ENCODE data around the gene PRTG. TPM values are rescaled to one million over a fixed set of nuclear protein-coding genes. Genes with fewer than 3 reads are reported as not detected.

Gene PRTG
- total and polyA plus RNA-seq, 2 experiments from 2014 or later = 0.63 to 3.4 TPM

DNA sequence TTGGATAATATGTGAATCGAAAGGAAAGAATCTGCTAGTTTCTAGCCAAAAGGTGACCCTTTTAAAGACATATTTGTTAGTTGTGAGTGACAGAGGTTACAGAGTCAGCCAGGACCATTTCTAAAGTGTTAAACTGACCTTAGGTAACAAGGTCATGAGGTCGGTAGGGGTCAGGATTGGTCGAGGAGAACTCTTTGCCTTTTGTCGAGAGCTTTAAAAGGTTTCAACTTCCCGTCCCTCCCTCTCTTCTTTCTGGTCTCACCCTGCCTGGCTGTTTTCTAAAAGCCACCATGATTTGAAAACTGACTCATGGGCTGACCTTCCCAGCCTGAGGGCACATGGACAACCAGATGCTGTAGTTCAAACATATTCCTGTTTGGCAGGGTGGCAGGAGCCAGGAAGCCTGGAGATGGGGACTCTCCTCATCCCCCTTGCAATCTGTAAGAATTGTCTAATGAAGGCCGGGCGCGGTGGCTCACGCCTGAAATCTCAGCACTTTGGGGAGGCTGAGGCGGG is 25.8 kb upstream of the PRTG start:
- TF ChIP-seq EZH2 (IDR thresholded peaks at IDR 0.05; ENCODE audit: low read depth, unreplicated experiment) = no peak
- no peak for TF ChIP-seq NANOG (IDR thresholded peaks at IDR 0.05; ENCODE audit: borderline replicate concordance)
- TF ChIP-seq EZH2phosphoT487 (IDR thresholded peaks at IDR 0.05; ENCODE audit: unreplicated experiment) = no peak
- no peak for TF ChIP-seq ZNF114 (CRISPR knock-in tag; IDR thresholded peaks at IDR 0.05)
- no peak for TF ChIP-seq REST (IDR thresholded peaks at IDR 0.05; ENCODE audit: unreplicated experiment)
- no peak for TF ChIP-seq CREB1 (CRISPR knock-in tag; IDR thresholded peaks at IDR 0.05; ENCODE audit: low read depth)
- TF ChIP-seq, protein P1, sequence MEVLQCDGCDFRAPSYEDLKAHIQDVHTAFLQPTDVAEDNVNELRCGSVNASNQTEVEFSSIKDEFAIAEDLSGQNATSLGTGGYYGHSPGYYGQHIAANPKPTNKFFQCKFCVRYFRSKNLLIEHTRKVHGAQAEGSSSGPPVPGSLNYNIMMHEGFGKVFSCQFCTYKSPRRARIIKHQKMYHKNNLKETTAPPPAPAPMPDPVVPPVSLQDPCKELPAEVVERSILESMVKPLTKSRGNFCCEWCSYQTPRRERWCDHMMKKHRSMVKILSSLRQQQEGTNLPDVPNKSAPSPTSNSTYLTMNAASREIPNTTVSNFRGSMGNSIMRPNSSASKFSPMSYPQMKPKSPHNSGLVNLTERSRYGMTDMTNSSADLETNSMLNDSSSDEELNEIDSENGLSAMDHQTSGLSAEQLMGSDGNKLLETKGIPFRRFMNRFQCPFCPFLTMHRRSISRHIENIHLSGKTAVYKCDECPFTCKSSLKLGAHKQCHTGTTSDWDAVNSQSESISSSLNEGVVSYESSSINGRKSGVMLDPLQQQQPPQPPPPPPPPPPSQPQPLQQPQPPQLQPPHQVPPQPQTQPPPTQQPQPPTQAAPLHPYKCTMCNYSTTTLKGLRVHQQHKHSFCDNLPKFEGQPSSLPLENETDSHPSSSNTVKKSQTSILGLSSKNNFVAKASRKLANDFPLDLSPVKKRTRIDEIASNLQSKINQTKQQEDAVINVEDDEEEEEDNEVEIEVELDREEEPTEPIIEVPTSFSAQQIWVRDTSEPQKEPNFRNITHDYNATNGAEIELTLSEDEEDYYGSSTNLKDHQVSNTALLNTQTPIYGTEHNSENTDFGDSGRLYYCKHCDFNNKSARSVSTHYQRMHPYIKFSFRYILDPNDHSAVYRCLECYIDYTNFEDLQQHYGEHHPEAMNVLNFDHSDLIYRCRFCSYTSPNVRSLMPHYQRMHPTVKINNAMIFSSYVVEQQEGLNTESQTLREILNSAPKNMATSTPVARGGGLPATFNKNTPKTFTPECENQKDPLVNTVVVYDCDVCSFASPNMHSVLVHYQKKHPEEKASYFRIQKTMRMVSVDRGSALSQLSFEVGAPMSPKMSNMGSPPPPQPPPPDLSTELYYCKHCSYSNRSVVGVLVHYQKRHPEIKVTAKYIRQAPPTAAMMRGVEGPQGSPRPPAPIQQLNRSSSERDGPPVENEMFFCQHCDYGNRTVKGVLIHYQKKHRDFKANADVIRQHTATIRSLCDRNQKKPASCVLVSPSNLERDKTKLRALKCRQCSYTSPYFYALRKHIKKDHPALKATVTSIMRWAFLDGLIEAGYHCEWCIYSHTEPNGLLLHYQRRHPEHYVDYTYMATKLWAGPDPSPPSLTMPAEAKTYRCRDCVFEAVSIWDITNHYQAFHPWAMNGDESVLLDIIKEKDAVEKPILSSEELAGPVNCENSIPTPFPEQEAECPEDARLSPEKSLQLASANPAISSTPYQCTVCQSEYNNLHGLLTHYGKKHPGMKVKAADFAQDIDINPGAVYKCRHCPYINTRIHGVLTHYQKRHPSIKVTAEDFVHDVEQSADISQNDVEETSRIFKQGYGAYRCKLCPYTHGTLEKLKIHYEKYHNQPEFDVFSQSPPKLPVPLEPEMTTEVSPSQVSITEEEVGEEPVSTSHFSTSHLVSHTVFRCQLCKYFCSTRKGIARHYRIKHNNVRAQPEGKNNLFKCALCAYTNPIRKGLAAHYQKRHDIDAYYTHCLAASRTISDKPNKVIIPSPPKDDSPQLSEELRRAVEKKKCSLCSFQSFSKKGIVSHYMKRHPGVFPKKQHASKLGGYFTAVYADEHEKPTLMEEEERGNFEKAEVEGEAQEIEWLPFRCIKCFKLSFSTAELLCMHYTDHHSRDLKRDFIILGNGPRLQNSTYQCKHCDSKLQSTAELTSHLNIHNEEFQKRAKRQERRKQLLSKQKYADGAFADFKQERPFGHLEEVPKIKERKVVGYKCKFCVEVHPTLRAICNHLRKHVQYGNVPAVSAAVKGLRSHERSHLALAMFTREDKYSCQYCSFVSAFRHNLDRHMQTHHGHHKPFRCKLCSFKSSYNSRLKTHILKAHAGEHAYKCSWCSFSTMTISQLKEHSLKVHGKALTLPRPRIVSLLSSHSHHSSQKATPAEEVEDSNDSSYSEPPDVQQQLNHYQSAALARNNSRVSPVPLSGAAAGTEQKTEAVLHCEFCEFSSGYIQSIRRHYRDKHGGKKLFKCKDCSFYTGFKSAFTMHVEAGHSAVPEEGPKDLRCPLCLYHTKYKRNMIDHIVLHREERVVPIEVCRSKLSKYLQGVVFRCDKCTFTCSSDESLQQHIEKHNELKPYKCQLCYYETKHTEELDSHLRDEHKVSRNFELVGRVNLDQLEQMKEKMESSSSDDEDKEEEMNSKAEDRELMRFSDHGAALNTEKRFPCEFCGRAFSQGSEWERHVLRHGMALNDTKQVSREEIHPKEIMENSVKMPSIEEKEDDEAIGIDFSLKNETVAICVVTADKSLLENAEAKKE (CRISPR knock-in tag; IDR thresholded peaks at IDR 0.05) = no peak
- no peak for TF ChIP-seq POLR2AphosphoS5 (IDR thresholded peaks at IDR 0.05; ENCODE audit: low read depth)
- no peak for TF ChIP-seq ZNF331 (CRISPR knock-in tag; IDR thresholded peaks at IDR 0.05; ENCODE audit: low read depth)
- no peak for TF ChIP-seq JUNB (IDR thresholded peaks at IDR 0.05; ENCODE audit: unreplicated experiment)
- no peak for TF ChIP-seq STAT1 (IDR thresholded peaks at IDR 0.05; ENCODE audit: unreplicated experiment)
- Histone ChIP-seq H3K9me2 (ENCODE audit: insufficient read depth) (no peaks in the 10 kb centered on the region), H3K79me2 (replicated peaks; ENCODE audit: insufficient read depth) (no peaks in the 10 kb centered on the region), H3K27me3 (ENCODE audit: insufficient read depth) (no peaks in the 10 kb centered on the region), H3K27ac (ENCODE audit: low read depth) (no peak overlapping the region), H3K36me3 (ENCODE audit: insufficient read depth) (no peaks in the 10 kb centered on the region), H3K4me3 (no peak overlapping the region), H3F3A (replicated peaks; ENCODE audit: low read depth) (no peaks in the 10 kb centered on the region), H2AFZ (no peak overlapping the region), H4K20me1 (replicated peaks; ENCODE audit: insufficient read depth) (no peaks in the 10 kb centered on the region), H3K4me1 (ENCODE audit: insufficient read depth) (no peaks in the 10 kb centered on the region), H3K4me2 (no peak overlapping the region)
- peaks cover 6% of the 10 kb centered on the region; the same call in 2 of the 3 replicates for H3K4me1 Mint-ChIP-seq
- no peak for DNase-seq (ENCODE audit: low spot score)
- no peak overlapping the region for H3K4me3 Mint-ChIP-seq
- H3K36me3 Mint-ChIP-seq (ENCODE audit: low read depth) = no peaks in the 10 kb centered on the region
- H3K27me3 Mint-ChIP-seq (ENCODE audit: insufficient read depth, low read depth, poor library complexity) = no peaks in the 10 kb centered on the region
- ATAC-seq = no peak
- H3K9me3 Mint-ChIP-seq = no peaks in the 10 kb centered on the region; the same call in 2 of the 3 replicates
- H3K27ac Mint-ChIP-seq = no peak overlapping the region

Measured in GM23338 (cell line).